HepG2 (cell line): ENCODE data around the gene GNAI2. TPM values are rescaled to one million over a fixed set of nuclear protein-coding genes. Genes with fewer than 3 reads are reported as not detected.

Experiments used
- ATF2 ChIP-seq: sonication (generic); formaldehyde crosslinking; IDR thresholded peaks from 2 replicates; pipeline ENCODE4 v1.4.0; 2020; ENCODE audit warnings: missing genetic modification reagents
- FOXK1 ChIP-seq: sonication (generic); formaldehyde crosslinking; IDR thresholded peaks from 2 replicates; pipeline ENCODE4 v1.4.0; 2020; ENCODE audit warnings: low read depth, missing genetic modification reagents, borderline replicate concordance
- HNF4G ChIP-seq, 2 experiments: sonication (generic) in 1 of 2; formaldehyde crosslinking in 1 of 2; IDR thresholded peaks; 2 replicates each; pipeline versions ENCODE4 v1.4.0 to v1.6.1; 2011 to 2020; ENCODE audit warnings: borderline replicate concordance in 2 of 2, low read depth in 2 of 2, mild to moderate bottlenecking in 2 of 2, low read length in 1 of 2, missing genetic modification reagents in 1 of 2, moderate library complexity in 1 of 2
- JUNB ChIP-seq: sonication (generic); formaldehyde crosslinking; IDR thresholded peaks from 2 replicates; pipeline ENCODE4 v1.8.0; 2022; ENCODE audit warnings: missing genetic modification reagents, mild to moderate bottlenecking, borderline replicate concordance
- MED8 ChIP-seq: sonication (generic); formaldehyde crosslinking; IDR thresholded peaks from 2 replicates; pipeline ENCODE4 v1.8.1; 2023; ENCODE audit warnings: mild to moderate bottlenecking, missing genetic modification reagents; ENCODE audit not compliant: insufficient replicate concordance
- PRPF4 ChIP-seq: fragments of 200-400 bp; formaldehyde crosslinking; IDR thresholded peaks from 2 replicates; pipeline ENCODE4 v1.6.1; 2016; ENCODE audit warnings: low read length, low read depth; ENCODE audit not compliant: poor library complexity, severe bottlenecking
- RBAK ChIP-seq: sonication (generic); formaldehyde crosslinking; IDR thresholded peaks from 2 replicates; pipeline ENCODE4 v1.5.1; 2020; ENCODE audit warnings: mild to moderate bottlenecking, missing genetic modification reagents
- RFX5 ChIP-seq: IDR thresholded peaks from 2 replicates; pipeline ENCODE4 v1.6.1; 2011; ENCODE audit warnings: low read depth, low read length, improper control_type of control experiment
- RFXANK ChIP-seq: IDR thresholded peaks from 2 replicates; pipeline ENCODE4 v1.6.1; 2016
- SMARCC2 ChIP-seq: fragments of 450-650 bp; IDR thresholded peaks from 2 replicates; pipeline ENCODE4 v1.6.1; 2017; ENCODE audit warnings: antibody characterized with exemption, mild to moderate bottlenecking
- YY1 ChIP-seq: IDR thresholded peaks from 2 replicates; pipeline ENCODE4 v1.6.1; 2011; ENCODE audit warnings: low read length, low read depth, moderate library complexity, mild to moderate bottlenecking; ENCODE audit not compliant: insufficient read depth, insufficient replicate concordance
- ZMYM2 ChIP-seq: sonication (generic); formaldehyde crosslinking; IDR thresholded peaks from 2 replicates; pipeline ENCODE4 v1.8.0; 2022; ENCODE audit warnings: mild to moderate bottlenecking, missing genetic modification reagents
- ZNF264 ChIP-seq: sonication (generic); formaldehyde crosslinking; IDR thresholded peaks from 2 replicates; pipeline ENCODE4 v1.4.0; 2020; ENCODE audit warnings: missing genetic modification reagents
- ZNF337 ChIP-seq: sonication (generic); formaldehyde crosslinking; IDR thresholded peaks from 2 replicates; pipeline ENCODE4 v1.5.1; 2020; ENCODE audit warnings: missing genetic modification reagents, low read depth, mild to moderate bottlenecking, borderline replicate concordance
- ZNF674 ChIP-seq: sonication (generic); formaldehyde crosslinking; IDR thresholded peaks from 2 replicates; pipeline ENCODE4 v1.5.0; 2020; ENCODE audit warnings: low read depth, mild to moderate bottlenecking, missing genetic modification reagents
- ZNF704 ChIP-seq: sonication (generic); formaldehyde crosslinking; IDR thresholded peaks from 2 replicates; pipeline ENCODE4 v1.8.1; 2023; ENCODE audit warnings: mild to moderate bottlenecking, inconsistent platforms, moderate library complexity, missing genetic modification reagents, borderline replicate concordance
- ZNF883 ChIP-seq: sonication (generic); formaldehyde crosslinking; IDR thresholded peaks from 2 replicates; pipeline ENCODE4 v1.5.1; 2020; ENCODE audit warnings: mild to moderate bottlenecking, missing genetic modification reagents; ENCODE audit errors: not compliant biosample characterization
- polyA plus RNA-seq, 8 experiments: library from polyadenylated mRNA; depleted of rRNA in 3 of 8; stranded (reverse) in 7 of 8; unstranded in 1 of 8; fragments of >200 nt; fragmentation: Illumina TruSeq in 4 of 8; extraction: Trizol in 4 of 8; gene quantifications; 2 replicates each; pipeline versions ENCODE4 v1.2.1 to v1.2.3, GENCODE V29; 2011 to 2016; ENCODE audit warnings: low read depth in 4 of 8, missing spikeins in 1 of 8, mixed read lengths in 1 of 8; ENCODE audit not compliant: insufficient read depth in 1 of 8
- total RNA-seq, 5 experiments: library from RNA; depleted of rRNA; stranded (reverse); fragments of >200 nt; fragmentation: Illumina TruSeq; extraction: Trizol; gene quantifications; 2 replicates each; pipeline ENCODE4 v1.2.3, GENCODE V29; 2016; ENCODE audit warnings: low read depth in 1 of 5
- TF ChIP-seq, protein P1 (sequence below): sonication (generic); formaldehyde crosslinking; IDR thresholded peaks from 2 replicates; pipeline ENCODE4 v1.4.0; 2020; ENCODE audit warnings: missing genetic modification reagents, mild to moderate bottlenecking, borderline replicate concordance
- TF ChIP-seq, protein P2 (sequence below): sonication (generic); formaldehyde crosslinking; IDR thresholded peaks from 2 replicates; pipeline ENCODE4 v1.9.0; 2021; ENCODE audit warnings: missing genetic modification reagents, borderline replicate concordance
- TF ChIP-seq, protein P3 (sequence below): sonication (generic); formaldehyde crosslinking; IDR thresholded peaks from 2 replicates; pipeline ENCODE4 v1.5.0; 2020; ENCODE audit warnings: mild to moderate bottlenecking, missing genetic modification reagents

Gene GNAI2
- total and polyA plus RNA-seq, 2 of the 13 experiments (the other 11 are each of a cell fraction or from before 2014, with no cell fraction given): 51.1 to 66.2 TPM

GRCh38 chr3:50194128-50194902, 41.7 kb upstream of the GNAI2 start (continued):
- TF ChIP-seq, protein P1, sequence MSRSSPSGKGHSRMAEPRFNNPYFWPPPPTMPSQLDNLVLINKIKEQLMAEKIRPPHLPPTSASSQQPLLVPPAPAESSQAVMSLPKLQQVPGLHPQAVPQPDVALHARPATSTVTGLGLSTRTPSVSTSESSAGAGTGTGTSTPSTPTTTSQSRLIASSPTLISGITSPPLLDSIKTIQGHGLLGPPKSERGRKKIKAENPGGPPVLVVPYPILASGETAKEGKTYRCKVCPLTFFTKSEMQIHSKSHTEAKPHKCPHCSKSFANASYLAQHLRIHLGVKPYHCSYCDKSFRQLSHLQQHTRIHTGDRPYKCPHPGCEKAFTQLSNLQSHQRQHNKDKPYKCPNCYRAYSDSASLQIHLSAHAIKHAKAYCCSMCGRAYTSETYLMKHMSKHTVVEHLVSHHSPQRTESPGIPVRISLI: peak; percentile 55; the same call in 1 of the 2 replicates
- TF ChIP-seq ZNF883 (CRISPR knock-in tag) (no peak), ZNF704 (CRISPR knock-in tag) (peak; percentile 38; the same call in 1 of the 2 replicates), ATF2 (CRISPR knock-in tag) (peak; percentile 39; the same call in 1 of the 2 replicates), ZMYM2 (CRISPR knock-in tag) (no peak), RFXANK (CRISPR knock-in tag) (no peak), FOXK1 (CRISPR knock-in tag) (no peak), ZNF337 (CRISPR knock-in tag) (no peak), ZNF264 (CRISPR knock-in tag) (no peak), JUNB (CRISPR knock-in tag) (no peak), YY1 (peak; percentile 29), PRPF4 (no peak), ZNF674 (CRISPR knock-in tag) (no peak), RFX5 (no peak), RBAK (CRISPR knock-in tag) (no peak), SMARCC2 (no peak), HNF4G (IDR thresholded peaks at IDR 0.05; ENCODE audit: borderline replicate concordance, low read depth, low read length) (no peak), HNF4G (CRISPR knock-in tag; IDR thresholded peaks at IDR 0.05; ENCODE audit: borderline replicate concordance, low read depth) (0 out of 2 replicates have a peak, but pooled peaks have one; percentile 53), MED8 (CRISPR knock-in tag) (no peak)
- TF ChIP-seq, protein P2, sequence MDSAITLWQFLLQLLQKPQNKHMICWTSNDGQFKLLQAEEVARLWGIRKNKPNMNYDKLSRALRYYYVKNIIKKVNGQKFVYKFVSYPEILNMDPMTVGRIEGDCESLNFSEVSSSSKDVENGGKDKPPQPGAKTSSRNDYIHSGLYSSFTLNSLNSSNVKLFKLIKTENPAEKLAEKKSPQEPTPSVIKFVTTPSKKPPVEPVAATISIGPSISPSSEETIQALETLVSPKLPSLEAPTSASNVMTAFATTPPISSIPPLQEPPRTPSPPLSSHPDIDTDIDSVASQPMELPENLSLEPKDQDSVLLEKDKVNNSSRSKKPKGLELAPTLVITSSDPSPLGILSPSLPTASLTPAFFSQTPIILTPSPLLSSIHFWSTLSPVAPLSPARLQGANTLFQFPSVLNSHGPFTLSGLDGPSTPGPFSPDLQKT (CRISPR knock-in tag): no peak
- TF ChIP-seq, protein P3, sequence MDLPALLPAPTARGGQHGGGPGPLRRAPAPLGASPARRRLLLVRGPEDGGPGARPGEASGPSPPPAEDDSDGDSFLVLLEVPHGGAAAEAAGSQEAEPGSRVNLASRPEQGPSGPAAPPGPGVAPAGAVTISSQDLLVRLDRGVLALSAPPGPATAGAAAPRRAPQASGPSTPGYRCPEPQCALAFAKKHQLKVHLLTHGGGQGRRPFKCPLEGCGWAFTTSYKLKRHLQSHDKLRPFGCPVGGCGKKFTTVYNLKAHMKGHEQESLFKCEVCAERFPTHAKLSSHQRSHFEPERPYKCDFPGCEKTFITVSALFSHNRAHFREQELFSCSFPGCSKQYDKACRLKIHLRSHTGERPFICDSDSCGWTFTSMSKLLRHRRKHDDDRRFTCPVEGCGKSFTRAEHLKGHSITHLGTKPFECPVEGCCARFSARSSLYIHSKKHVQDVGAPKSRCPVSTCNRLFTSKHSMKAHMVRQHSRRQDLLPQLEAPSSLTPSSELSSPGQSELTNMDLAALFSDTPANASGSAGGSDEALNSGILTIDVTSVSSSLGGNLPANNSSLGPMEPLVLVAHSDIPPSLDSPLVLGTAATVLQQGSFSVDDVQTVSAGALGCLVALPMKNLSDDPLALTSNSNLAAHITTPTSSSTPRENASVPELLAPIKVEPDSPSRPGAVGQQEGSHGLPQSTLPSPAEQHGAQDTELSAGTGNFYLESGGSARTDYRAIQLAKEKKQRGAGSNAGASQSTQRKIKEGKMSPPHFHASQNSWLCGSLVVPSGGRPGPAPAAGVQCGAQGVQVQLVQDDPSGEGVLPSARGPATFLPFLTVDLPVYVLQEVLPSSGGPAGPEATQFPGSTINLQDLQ: no peak
